Kidney glomerular epithelial cell (primary cell): Measurements from ENCODE around the gene HSFX2.
"Not testable (repeated sequence)": the region's sequence is repeated elsewhere in the genome, so short reads cannot be mapped to it uniquely, and the experiment has no call there.

Experiments
- DNase-seq: peaks from one replicate; lab custom pipeline; 2025; lab: John Stamatoyannopoulos, UW

HSFX2 gene, protein sequence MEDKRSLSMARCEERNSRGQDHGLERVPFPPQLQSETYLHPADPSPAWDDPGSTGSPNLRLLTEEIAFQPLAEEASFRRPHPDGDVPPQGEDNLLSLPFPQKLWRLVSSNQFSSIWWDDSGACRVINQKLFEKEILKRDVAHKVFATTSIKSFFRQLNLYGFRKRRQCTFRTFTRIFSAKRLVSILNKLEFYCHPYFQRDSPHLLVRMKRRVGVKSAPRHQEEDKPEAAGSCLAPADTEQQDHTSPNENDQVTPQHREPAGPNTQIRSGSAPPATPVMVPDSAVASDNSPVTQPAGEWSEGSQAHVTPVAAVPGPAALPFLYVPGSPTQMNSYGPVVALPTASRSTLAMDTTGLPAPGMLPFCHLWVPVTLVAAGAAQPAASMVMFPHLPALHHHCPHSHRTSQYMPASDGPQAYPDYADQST

DNA sequence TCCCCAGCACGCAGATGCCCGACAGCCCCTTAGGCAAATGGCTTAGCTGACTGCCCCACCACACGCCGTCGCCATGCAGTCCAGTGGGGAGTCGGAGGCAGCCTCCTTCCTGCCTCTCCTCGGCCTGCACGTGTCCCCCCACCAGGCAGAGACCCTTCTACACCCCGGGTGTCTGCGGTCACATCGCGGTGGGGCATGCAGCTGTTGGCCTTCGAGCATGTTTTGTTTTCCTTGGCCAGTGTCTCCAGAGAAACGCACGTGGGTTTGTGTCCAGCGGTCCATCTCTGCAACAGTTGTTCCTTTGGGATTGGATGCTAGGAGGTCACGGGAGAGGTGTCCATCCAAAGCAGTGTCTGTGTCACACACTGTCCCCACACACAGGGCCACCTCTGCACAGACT lies at the start of gene HSFX2:
TSS of gene HSFX2 (minus strand) at position 101 of the 400 bp plus-strand sequence. CDS start 614 bp downstream, outside the sequence.
- DNase-seq, result not testable (repeated sequence)

DNA sequence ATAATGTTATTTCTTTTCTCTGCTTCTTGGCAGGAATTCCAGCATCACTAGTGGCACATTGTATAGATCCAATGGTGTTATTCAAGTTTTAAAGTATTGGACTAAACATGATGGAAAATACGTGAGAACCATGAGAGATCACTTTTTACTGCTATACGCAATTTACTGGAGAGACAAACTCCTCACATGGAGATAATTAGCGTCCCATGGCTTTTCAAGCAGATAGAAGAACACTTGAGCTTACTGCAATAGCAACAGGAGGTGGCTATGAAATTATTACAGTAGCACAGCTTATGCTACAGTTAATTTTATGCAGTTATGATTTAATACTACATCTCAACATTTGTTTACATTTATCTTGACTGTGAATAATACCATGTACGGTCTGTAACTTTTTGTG lies 48.4 kb upstream of the HSFX2 start:
- DNase-seq, result no peak

DNA sequence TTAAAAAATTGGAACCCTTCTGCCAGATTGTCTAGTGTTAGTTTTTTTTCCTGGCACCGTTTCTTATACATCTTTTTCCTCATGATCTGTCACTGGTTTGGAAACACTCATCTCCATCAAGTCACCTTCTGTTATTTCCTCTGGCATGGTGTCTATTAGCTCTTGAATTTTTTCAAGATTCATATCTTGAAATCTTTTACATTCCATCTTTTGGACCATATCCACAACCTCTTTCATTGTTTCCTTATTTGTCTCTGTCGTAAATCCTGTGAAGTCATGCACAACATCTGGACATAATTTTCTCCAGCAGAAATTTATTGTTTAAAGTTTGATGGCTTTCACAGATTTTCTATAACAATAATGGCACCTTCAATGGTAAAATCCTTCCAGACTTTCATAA lies 46.7 kb upstream of the HSFX2 start:
- no peak for DNase-seq

DNA sequence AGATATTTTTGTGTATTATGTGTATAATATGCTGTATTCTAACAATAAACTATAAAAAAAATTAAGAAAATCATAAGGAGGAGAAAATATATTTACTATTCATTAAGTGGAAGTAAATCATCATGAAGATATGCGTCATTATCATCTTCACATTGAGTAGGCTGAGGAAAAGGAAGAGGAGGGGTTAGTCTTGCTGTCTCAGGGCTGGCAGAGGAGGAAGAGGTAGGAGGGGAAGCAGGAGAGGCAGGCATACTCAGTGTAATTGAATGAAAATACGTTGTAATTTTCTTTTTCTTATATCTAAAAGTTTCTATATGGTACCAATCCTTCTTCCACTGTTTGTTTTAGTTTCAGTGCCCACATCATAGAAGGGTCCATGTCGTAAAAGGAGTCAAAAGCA lies 46.3 kb upstream of the HSFX2 start:
- no peak for DNase-seq

DNA sequence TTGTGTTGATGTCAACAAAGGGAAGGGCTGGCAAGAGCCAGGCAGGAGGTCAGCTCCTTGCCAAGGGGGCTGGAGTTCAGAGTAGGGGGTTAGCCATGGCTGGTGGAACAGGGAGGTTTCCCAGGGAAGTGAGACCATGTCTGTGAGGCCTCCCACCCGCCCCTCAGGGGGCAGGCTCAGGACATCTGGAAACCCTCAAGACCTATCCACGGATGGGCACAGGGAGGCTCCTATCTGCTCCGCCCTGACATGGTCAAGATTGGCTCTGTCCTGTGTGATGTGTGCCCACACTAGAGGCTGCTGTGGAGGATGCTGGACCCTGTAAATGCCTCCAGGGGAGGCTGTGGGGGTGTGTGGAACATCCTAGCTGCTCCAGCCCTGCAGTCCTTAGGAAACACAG lies 44.5 kb upstream of the HSFX2 start:
- no peak for DNase-seq

DNA sequence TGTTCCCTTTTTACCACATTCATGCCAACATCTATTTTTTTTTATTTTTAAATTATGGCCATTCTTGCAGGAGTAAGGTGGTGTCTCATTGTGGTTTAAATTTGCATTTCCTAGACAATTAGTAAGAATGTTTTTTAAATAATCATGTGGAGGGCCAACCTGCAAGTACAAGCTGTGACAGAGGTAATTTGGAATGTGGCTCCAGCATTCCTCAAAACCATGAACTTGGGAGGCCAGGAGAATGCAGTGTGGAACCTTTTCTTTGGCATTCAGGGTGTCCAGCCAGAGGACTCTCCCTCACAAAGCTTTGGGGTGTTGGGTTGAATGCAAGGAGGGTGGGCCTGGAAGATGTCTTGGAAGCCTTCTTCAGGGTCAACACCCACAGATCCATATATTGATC lies 43.7 kb upstream of the HSFX2 start:
- peak; percentile 42 for DNase-seq

DNA sequence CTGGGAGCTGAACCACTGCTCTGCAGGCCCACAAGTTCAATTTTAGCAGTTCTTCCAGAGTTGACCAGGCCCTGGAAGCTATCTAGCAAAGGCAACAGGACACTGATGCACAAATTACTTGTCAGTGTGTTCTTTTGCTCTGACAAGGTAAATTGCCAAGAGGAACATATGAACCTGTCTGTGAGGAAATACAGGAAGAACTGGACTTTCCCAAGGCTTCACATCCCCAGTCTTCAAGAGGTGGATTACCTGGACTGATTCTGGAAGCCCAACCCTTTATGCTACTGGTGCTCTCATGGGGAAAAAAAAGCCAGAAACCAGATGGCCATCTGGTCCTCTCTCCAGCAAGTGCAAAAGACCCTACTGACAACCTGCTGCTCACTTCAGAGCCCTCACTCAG lies 38.4 kb upstream of the HSFX2 start:
- no peak for DNase-seq

DNA sequence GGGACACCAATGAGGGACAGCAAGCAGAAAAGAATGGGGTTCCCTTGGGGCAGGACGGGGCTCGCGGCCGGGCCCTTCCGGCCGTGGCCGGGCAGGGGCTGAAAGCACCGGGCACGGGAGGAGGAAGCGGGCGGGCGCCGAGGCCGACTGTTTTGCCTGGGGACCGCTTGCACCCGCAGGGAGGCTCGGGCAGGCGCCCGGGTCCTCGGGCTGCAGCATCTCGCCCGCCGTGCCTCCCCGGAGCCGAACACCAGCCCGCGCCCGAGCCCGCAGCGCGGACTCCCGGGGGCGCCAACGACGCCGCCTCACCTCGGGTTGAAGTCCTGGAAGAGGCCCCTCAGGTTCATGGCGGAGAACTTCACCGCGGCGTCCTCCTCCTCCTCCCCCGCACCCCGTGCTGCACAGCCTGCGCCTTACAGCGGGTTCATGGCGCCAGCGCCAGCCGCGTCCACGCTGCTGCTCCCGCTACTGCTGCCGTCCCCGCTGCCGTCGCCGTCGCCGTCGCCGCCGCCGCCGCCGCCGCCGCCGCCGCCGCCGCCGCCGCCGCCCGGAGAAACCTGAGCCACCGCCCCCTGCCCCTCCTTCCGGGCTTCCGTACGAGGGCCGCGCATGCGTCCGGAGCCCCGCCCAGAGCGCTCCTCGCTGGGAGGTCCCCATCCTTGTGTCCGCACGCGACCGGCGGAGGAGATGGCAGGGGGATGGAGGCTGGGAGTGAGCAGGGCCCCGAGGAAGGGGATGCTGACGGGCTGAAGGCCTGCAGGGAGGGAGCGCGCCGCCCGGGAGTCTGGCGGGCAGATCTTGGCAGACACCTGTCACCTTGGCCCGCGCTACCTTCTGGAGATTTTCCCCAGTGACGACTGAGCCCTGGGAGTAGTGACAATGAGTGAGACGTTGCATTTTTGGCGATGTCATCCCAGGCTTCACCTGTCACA lies 36.4 kb upstream of the HSFX2 start, which contains the start of gene TMEM185A:
TSS of gene TMEM185A (minus strand) at position 559 of the 932 bp plus-strand sequence. CDS start at position 347, 212 bp downstream.
- no peak for DNase-seq

DNA sequence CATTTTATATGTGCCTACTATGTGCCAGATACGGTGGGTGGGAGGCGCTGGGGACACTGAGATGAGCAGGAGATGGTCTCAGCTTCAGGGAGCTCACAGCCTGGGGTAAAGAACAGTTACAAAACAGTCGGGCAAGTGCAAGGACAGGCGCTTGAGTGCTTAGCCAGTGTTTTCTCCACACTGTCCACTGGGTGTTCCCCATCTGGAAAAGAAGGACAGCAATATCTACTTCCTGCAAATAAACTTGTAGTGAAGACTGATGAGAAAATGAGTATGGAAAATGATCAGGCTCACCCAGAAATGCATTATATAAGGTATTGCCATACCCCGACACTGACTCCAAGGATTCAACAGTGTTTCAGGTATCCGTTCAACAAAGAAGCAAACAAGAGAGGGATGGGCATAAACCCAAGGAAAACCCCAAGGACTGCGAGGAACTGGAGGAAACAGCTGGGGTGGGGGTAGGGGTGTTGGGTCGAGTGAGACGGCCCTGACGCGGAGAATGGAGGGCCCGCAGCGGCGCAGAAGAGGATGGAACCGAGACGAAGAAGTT lies 35.6 kb upstream of the HSFX2 start:
- DNase-seq, result peak; percentile 17

DNA sequence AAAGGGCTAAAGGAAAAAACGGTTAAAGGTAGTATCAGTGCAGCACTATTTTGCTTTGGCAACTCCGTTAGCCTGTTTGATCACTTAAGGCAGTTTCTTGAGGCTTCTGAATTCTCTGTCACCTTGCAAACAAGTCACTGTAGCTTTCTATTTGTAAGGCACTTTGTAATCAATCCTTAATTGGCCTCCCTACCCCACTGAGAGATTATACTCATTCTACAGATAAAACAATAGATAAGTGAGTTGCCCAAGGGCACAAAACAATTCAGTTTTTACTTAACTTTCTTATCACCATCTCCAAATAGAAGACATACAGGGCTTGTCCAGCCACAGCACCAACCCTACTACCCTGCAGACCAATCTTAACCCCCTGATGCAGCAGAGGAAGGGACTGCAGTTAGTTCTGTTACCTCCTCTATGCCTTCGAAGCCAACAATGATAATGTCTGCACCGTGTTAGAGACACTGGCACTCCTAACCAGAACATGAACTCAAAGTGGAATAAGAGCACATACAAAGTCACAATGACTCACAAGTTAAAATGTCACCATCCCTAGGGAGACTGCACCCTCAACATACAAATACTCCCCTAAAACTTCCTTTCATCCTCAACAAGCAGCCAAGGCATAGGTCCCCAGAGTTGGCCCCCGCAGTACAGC lies 34.7 kb upstream of the HSFX2 start:
- no peak for DNase-seq

DNA sequence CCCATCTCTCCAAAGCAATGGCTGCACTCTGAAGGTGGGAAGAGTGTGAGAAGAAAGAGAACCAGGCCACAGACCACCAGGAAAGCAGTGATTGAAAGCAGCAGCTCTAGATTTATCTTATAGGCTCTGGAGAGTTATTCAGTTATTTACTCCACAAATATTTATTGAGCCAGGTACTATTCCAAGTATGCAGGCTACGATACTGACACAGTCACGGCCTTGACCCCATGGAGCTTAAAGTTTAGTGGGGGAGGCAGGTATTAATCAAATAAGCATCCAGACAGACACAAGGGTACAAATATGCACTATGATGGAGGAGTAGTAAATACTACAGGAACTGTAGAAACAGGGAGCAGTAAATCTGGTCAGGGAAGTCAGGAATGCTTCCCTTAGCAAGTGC lies 33.7 kb upstream of the HSFX2 start:
- no peak for DNase-seq

DNA sequence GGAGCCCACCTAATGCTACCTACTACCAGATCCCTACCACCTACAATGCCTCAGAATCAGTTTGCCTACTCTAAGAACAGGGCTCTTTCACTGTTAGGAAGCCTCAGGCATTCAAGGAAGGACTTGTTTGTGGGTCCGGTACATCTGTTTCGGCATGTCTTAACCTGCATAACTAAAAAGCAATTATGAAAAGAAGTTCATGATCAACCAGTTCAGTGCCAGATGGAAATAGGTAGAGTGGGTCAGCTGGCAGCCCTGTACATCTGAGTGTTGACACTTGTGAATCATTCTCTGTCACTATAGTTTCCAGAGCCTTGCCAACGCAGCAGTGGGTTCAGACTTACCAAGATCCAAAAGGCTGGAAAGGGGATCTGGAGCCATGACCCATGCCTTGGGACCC lies 33.2 kb upstream of the HSFX2 start:
- no peak for DNase-seq

DNA sequence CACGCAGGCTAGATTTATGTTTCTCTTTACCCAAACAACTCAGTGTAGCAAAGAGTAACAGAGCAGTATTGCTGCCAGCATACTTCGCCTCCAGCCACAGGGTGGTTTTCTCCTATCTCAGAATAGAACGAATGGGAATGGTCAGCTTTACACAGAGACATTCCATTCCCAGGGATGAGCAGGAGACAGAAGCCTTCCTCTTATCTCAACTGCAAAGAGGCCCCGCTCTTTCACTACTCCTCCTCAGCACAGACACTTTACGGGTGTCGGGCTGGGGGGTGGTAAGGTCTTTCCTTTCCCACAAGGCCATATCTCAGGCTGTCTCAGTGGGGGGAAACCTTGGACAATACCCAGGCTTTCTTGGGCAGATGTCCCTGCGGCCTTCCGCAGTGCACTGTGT lies 31.7 kb upstream of the HSFX2 start:
- DNase-seq, result not testable (repeated sequence)

DNA sequence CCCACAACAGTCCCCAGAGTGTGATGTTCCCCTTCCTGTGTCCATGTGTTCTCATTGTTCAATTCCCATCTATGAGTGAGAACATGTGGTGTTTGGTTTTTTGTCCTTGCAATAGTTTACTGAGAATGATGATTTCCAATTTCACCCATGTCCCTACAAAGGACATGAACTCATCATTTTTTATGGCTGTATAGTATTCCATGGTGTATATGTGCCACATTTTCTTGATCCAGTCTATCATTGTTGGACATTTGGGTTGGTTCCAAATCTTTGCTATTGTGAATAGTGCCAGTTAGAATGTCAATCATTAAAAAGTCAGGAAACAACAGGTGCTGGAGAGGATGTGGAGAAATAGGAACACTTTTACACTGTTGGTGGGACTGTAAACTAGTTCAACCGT lies 24.5 kb upstream of the HSFX2 start:
- not testable (repeated sequence) for DNase-seq

DNA sequence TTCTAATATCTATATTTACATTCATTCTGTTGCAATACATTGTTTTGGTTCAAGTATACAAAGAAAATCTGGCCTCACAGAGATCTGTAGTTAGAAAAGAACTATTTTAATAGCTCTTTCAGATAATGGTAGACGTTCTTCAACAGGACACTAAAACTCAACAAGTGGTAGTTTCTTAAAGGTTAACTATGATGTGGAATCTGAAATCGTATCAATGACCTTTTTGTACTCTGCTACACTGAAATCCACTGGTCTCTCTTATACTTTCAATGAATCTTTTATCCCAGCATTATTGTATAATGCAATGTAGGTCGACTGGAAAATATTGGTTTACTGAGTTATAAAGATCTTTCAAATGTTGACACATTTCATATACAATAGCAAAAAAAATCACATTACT lies 23.8 kb upstream of the HSFX2 start:
- DNase-seq, result no peak

DNA sequence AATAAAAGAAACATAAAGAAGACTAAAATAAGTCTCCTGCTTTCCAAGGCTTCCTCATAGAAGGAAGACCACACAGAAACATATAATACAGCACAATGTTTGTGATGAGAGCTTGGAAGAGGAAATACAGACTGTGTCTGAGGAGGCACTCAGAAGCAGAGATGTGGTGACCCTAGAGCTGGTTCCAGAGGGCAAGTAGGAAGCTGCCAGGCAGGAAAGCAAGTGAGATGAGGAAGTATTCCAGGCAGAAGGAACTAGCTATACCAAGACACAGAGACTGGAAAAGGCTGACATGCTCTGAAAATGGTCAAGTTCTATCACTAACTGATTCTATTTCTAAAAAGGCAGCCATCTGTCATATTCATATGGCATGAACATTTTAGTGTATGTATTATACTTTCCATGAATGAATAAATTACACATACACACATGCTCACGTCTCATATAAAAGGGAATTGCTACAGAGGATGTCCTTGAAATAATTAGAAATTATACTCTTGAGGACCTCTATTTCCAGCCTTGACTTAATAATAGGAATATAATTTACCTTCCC lies 16.6 kb upstream of the HSFX2 start:
- DNase-seq, result no peak

DNA sequence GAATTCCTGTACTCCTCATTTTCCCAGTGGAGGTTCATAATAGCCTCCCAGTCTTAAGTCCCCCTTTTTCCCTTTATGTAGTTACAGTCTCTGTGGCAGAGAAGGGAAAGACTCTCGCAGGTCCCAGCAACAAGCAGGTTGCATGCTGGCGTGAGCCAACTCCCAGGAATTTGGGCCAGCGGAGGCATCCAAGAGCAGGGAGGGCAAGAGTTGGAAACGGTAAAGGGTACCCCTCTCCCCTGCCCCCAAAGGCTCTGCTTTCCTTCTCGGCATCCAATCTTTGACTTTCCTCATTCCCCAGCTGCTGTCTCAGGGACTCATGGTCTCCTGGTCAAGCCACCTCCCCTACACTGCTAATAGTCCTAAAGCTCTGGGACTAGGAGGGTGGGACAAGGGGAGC lies 15.4 kb upstream of the HSFX2 start:
- DNase-seq, result no peak

DNA sequence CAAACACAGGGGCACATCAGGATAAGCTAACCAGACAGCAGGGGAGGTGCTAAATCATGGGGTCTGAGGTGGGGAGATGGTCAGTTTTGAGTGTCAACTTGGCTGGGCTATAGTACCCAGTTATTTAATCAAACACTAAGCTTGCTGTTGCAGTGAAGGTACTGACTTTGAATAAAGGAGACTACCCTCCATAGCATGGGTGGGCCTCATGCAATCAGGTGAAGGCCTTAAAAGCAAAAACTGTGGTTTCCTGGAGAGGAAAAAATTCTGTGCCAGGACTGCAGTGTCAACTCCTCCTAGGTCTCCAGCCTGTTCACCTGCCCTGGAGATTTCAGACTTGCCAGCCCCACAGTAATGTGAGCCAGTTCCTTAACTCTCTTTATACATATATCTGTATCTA lies 12.6 kb upstream of the HSFX2 start:
- DNase-seq, result no peak

DNA sequence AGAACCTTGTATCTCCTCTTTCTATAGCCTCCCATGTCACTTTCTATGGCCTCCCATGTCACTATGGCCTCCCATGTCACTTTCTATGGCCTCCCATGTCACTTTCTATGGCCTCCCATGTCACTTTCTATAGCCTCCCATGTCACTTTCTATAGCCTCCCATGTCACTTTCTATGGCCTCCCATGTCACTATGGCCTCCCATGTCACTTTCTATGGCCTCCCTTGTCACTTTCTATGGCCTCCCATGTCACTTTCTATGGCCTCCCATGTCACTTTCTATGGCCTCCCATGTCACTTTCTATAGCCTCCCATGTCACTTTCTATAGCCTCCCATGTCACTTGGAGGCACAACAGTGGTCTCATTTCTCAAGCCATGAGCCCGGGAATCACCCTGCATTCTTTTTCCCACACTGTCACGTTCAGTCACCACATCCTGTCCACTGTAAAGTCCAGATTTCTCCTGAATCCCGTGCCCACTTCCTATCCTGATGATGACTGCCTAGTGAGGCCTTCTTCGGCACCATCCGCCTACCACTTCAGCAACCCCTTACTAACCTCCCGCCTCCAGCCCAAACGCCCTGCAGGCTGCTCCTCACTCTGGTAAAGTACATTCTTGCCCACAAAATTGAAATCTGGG lies 10.3 kb upstream of the HSFX2 start:
- not testable (repeated sequence) for DNase-seq

DNA sequence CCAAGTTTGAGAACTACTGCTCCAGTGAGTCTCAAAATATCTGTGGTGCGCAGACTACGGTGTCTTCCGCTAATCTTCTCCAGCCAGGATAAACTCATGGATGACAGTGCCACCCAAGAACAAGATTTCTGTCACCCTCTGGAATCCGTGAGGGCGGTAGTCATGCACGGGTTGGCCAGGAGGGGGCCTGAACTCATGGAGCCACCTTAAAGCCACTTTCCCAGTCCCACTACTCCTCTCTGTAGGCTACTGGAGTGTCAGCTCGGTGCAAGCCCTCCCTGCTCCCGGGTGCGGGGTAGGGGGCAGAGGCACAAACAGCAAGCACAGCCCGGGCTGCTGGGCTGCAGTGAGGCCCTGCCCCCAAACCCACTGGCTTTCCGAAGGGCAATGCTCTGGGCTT lies 3.5 kb upstream of the HSFX2 start:
- DNase-seq, result not testable (repeated sequence)

DNA sequence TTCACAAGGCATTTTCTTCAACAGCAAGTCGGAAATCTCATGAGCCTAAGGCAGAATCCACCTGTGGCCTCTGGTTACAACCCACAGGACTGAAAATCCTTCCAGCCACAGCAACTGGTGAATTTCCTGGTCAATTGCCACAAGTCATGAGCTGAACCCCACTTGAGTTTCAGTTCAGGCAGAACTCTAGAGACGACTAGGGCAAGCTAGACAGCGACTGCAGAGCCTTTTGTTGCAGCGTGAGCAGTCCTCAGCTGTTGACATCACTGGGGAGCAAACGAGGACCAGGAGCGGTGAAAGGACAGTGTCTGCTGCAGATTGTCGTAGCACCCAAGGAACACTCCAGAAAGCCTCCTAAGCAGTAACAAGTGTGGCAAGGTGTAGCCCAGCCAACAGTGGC lies 829 bp upstream of the HSFX2 start:
- not testable (repeated sequence) for DNase-seq
